HG03045 (cell line): ENCODE measurements around the gene OR52K2.
"Not testable (repeated sequence)": the region's sequence is repeated elsewhere in the genome, so short reads cannot be mapped to it uniquely, and the experiment has no call there.

ENCODE experiments used
- ATAC-seq: cut with Tn5 transposase; IDR thresholded peaks from one replicate; pipeline ENCODE4 v1.9.1; 2021; ENCODE audit warnings: mild to moderate bottlenecking, moderate library complexity; ENCODE audit not compliant: unreplicated experiment

OR52K2 gene

DNA sequence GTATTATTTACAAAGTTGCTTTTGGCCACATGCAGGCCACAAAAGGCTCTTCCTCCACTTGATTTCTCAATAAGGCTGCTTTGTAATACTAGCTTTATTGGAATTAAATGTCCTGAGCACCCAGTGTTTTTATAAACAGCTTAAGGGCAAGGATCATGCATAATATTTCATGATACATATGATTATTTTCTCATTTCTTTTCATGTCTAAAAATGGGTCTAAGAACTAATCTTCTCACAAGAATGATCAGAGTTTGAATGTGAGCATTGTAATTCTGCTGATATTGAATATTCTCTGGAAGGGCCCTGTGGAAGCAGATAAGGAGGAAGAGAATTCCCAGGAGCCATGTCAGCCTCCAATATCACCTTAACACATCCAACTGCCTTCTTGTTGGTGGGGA is at the start of gene OR52K2:
Gene OR52K2 (plus strand): TSS at position 301 of the 400 bp plus-strand sequence. CDS start 45 bp downstream, at position 346.
- no peak for ATAC-seq

DNA sequence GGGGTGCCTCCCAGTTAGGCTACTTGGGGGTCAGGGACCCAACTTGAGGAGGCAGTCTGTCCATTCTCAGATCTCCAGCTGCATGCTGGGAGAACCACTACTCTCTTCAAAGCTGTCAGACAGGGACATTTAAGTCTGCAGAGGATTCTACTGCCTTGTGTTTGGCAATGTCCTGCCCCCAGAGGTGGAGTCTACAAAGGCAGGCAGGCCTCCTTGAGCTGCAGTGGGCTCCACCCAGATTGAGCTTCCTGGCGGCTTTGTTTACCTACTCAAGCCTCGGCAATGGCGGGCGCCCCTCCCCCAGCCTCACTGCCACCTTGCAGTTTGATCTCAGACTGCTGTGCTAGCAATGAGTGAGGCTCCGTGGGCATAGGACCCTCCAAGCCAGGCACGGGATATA is 42.9 kb upstream of the OR52K2 start:
- not testable (repeated sequence) for ATAC-seq

DNA sequence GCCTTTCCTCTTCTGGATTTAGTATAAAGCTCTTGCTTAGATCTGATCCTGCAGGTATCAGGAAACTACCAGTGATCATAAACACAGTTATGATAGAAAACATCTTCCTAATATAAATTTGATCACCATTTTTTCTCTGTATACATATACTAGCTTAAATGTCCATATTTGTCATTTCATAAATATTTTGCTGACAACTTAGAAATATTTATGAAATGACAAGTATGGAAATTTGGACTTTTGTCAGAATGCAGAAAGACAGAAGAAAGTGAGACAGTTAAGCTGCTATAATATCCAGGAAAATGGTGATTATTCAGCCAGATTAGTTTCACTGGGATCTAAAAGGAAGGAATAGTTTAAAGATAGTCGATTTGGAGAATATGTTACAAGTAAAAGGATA is 32.8 kb upstream of the OR52K2 start:
- no peak for ATAC-seq

DNA sequence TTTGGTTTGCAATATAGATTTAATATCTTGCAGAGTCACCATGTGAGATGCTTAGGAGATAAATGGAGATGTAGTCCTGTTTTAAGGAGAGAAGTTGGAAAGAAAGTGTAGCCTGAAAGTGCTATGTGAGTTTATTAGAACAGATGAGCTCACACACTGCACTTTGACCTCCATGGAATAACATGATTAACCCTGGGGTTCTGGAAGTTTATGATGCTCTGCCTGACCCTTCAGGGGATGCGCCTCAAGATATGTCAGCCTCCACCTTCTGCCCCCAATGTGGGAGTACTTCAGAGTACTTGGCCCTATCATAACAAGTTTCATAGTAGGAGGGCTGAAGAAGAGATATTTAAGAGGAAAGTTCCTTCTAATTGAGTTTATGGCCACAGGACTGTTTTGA is 32.3 kb upstream of the OR52K2 start:
- no peak for ATAC-seq

DNA sequence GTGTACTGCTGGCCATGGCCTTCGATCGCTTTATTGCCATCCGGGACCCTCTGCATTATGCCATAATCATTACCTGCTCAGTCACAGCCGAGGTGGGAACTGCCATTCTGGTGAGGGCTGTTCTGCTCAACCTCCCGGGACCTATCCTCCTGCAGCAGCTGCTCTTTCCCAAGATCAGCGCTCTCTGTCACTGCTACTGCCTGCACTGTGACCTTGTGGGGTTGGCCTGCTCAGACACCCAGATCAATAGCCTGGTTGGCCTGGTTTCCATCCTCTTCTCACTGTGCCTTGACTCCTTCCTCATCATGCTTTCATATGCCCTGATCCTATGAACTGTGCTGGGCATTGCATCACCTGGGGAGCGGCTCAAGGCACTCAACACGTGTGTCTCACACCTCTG is 30.7 kb upstream of the OR52K2 start:
- no peak for ATAC-seq

DNA sequence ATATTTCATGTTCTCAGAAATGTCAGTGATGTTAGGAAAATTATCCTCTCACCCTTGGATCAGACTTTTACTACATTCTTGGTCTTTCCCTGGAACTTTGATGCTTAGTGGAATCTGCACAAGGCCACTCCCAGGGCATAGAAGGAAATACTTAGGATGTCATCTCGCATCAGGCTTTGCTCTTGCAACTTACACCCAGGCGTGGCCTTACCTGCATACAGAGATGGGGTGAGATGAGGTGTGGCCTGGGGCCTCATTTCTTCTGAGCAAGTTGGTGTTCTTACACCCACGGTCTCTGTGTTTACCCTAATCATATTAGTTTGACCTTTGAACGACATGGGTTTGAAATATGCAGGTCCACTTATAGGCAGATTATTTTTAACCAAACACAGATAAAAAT is 19.0 kb upstream of the OR52K2 start:
- no peak for ATAC-seq

DNA sequence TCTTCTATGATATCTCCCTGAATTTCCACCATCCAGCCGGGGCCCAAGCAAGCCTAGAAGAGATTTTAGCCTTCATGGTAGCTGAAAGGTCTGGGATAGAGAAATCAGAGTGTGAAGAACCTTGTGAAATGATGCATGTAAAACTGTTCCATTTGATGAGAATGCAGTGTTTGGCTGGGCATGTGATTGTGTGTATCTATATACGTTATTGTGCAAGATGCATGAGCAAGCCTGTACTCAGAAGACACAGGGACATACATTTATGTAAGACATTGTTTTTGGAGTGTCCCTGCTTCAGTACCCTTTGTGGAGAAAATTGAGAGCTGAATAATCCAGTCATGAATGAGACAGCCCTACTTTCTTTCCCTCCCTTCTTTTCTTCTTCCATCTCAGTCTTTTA is 15.2 kb upstream of the OR52K2 start:
- no peak for ATAC-seq

DNA sequence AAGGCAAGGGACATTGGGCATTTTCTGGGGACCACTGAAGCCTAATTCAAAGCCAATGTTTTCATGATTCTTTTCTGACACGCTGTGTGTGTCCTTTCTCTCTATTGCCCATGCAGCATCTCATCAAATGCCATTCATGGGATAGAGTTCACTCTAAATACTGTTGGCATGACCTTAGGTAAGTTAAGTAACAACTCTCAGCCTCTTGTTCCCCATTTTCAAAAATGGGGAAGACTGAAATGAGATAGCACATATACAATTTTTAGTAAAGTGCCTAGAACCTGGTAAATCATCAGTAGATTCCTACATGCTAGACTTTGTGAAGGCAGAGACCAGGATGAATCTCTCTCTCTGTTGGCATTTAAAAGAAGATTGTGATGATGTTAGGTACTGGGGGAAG is 12.7 kb upstream of the OR52K2 start:
- no peak for ATAC-seq

DNA sequence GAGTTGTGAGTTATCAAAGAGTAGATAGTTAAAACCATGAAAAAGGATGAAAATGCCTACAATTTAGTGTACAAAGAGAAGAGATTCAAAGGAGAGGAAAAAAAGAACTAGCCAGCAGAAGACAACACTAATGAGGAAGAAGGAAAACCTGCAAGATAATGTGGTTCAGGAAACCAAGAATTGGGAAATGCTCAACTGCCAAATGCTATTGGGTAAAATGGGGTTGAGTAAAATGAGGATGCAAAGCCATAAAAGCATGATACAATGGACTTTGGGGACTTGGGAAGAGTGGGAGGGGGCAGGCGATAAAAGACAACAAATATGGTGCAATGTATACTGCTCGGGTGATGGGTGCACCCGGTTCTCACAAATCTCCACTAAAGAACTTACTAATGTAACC is 7.6 kb upstream of the OR52K2 start:
- ATAC-seq: no peak

DNA sequence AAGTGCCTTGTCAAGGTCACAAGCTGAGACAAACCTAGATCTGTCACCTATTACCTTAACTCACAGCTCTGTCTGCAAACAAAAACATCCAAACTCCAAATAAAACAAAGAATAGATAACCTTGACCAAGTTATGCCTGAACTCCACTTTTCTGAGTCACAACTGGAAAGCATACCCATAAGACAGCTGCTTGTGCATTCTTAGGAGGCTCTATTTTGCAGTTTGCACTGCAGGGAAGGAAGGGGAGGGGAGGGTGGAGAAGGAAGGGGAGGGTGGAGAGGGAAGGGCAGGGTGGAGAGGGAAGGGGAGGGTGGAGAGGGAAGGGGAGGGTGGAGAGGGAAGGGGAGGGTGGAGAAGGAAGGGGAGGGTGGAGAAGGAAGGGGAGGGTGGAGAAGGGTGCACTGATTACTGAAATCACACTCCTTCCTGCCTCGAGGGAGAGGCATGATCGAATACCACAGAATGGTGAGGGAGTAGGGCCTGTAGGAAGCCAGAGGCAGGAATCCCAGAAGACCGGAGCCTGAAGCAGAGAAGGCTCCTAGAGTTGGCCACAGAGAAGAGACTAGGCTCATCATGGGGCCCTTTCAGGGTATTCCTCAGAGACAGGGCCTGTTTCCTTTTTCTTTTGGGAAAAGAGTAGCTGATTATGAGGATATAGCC is 5.7 kb upstream of the OR52K2 start:
- no peak for ATAC-seq

DNA sequence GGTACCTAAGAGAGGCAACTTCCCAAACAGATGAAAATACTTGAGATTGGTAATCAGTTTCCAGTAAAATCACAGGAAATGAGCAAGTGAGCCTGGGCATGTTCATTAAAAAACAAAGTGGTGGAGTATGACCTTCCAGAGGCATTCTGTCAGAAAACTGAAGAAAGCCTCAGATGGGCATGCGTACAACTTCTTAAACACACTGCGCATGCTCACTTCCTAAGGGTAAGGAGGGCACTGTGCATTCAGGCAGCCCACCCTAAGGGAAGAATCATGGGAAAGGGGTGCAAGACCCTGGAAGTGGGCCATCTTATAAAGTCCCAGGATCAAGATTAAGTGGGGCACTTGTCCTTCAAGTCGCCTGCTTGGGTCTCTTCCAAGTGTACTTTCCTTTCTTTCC is 4.0 kb downstream of the OR52K2 start:
- ATAC-seq: no peak

DNA sequence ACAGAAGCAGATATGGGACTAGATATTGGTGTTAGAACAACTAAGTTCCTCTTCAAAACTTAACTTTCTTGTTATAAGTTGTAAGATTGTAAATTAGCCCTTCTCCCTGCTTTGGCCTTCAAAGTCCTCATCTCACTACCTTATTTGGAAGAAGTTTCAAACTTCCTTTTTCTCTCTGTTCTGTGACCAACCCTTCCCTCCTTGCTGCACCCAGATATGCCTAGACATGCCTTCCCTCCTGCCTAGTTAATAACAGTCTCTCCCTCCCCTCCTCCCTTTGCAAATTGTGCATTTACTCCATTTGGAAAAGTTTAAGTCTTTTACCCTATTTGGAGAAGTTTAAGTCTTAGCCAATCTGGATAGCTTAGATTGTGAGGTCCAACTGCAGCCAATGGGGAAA is 4.9 kb downstream of the OR52K2 start:
- no peak for ATAC-seq

DNA sequence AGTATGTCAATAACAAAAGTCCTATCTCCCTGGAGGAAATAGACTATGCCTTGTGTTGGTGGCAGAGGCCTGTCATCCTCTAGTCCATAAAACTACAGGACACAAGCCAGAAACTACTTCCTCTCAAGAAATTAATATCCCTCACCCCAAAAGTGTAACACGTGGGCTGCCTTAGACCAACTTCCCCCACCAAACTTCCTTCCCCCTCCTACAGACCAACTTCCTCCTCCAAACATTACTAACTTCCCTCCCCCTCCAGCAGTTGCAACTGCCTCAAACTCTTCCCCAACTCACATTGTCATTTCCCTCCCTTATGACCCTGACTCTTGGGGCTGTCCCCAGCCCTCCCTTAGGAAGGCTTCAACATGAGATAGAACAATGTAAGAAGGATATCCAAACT is 6.3 kb downstream of the OR52K2 start:
- ATAC-seq: no peak

DNA sequence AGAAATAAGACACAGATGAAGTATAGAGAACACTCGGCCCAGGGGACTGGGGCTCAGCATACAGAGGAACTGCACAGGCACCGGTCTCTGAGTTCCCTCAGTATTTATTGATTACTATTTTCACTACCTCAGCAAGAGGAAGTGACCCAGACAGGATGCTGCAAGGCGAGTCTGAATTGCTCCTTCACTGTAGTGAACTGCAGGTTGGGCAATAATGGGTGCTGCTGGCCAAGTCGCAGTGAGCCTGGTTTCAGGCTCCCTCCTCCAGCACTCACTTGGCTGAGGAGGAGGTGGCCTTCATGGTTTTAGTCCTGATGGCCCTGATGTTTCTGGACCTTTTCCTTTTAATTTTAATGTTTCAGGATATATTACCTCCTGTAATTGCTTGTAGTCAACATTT is 10.4 kb downstream of the OR52K2 start:
- no peak for ATAC-seq

DNA sequence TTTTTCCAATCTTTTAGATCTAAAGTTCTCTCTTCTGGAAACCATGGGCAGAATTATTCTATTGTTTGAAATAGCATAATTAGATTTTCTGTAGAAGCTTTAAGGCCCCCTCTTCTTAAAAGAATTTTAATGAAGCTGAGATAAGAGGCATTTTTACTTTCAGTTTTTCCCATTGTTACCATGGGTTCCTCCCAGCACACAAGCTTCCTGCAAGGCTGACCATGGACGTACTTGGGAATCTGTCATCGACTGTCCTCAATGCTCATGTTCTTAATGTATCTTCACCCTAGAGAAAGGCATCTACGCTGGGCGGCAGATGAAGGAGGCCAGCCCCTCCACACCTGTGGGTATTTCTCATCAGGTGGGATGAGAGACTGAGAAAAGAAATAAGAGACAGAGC is 11.1 kb downstream of the OR52K2 start:
- ATAC-seq: no peak

DNA sequence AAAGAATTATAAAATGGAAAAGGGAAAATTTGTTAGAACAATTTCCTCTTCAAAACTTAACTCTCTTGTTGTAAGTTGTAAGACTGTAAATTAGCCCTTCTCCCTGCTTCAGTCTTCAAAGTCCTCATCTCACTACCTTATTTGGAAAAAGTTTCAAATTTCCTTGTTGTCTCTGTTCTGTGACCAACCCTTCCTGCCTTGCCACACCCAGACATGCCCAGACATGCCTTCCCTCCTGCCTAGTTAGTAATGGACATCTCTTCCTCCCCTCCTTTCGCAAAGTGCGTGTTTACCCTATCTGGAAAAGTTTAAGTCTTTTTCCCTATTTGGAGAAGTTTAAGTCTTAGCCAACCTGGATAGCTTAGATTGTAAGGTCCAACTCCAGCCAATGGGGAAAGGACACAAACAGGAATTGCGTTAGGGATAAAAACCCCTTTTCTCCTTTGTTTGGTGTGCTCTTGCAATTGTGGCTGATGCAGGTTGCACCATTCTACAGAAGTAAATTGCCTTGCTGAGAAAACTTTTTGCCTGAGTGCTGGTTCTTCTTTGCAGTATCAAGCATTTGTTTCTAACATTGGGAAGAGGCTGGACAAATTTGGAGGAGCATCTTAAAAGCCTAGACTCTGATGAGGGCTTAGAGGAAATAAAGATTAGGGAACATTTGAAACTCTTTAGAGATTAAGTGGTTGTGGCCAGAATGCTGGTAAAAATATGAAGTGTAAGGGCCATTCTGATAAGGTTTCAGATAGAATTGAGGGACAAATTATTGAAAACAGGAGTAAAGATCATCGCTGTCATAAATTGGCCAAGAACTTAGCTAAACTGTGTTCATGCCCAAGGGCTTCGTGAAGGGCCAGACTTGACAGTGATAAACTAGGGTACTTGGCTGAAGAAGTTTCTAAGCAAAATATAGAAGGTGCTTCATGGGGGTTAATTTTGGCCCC is 15.4 kb downstream of the OR52K2 start:
- ATAC-seq: no peak

DNA sequence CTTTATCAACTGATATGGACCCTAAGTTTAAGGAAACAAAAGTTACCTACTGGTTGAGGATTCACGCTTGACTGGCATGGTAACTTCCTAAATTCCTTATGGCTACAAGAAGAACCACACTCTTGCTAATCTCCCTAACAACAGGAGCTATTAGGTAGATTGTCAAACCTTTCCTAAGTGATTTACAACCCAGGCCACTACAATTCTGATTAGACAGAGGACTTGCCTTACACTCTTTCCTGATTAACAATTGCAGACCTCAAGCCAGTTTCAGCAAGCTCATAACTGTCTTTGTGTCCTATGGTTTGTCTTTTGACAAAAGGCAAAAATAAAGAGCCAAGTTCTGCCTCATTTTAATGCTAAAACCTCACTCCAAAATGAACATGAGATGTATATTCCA is 16.3 kb downstream of the OR52K2 start:
- ATAC-seq: no peak

DNA sequence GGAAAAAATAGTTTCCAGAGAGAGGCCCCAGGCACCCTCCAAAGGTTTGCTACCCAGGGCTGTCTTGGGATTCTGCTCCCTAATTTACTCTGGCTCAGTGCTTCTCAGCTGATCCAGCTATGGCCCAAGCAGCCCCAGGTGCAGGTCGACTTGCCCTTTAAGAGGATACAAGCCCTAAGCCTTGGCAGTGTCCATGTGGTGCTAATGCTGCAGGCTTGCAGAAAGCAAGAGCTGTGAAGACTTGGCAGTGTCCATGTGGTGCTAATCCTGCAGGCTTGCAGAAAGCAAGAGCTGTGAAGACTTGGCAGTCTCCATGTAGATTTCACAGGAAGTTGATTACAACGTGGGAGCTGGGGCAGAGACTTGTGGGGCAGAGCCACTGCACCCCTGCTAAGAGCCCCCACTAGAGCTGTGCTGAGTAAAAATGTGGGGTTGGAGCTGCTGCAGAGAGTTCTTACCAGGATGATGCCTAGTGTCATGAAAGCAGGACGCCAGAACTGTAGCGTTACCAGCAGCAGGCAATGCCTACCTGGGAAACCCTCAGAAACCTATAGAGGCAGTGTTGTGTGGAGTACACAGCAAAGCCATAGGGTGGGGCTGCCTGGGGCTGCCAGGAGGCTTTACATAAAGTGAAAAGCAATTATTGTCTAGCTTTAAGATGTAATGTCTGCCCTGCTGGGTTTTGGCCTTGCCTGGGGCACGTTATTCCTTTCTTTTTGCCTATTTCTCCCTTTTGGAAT is 17.2 kb downstream of the OR52K2 start:
- no peak for ATAC-seq

DNA sequence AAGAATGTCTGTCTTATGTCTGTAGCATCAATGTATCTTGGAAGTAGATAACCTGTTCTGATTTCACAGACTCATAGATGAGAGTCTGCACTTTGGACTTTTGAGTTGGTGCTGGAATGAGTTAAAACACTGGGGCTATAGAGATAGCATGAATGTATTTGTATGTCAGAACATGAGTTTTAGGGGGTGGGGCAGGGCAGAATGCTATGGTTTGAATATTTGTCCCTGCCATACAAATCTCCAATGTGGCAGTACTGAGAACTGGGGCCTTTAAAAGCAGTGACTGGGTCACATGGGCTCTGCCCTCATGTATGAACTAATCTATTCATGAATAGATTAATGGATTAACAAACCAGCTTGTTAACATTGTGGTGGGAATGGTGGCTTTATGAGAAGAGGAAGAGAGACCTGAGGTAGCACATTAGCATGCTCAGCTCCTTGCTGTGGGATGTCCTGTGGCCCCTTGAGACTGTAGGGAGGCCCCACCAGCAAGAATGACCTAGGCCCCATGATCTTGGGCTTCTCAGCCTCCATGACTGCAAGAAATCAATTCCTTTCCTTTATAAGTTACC is 17.9 kb downstream of the OR52K2 start:
- ATAC-seq: no peak

DNA sequence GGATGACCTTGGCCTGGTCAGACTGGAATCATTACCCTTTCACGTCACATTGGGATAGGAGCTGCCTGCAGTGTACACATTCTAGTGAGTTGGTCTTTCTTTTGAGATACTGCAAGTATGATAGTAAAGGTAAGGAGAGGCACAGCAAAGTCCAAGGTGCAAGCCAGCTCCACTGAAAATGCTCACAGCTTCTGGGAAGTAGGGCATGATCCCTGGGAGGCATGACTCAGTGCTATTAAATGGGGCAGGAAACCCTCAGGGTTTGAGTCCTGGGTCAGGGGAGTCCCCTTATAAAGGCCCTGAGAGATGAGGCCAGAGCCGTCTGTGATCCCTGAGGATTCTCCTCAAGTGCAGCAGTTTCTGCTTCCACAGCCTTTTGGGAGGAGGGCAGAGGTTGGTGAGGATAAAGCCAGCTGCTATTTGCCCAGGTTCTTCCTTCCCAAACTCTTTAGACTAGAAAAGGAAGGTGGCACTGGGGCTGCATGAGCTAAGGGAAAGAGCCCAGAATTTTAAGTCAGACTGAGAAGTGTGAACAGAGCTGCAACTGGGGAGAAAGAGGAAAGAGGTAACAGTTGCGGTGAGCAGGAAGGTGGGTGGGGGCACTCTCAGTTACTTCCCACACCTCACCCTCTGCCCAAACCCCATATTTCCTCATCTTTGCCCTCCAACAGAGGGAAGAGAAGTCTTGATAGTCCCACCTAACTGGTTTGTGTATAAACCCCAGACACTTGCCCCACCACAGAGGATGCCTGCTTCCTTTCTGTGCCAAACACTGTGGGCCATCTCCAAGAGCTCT is 18.9 kb downstream of the OR52K2 start:
- ATAC-seq: no peak

DNA sequence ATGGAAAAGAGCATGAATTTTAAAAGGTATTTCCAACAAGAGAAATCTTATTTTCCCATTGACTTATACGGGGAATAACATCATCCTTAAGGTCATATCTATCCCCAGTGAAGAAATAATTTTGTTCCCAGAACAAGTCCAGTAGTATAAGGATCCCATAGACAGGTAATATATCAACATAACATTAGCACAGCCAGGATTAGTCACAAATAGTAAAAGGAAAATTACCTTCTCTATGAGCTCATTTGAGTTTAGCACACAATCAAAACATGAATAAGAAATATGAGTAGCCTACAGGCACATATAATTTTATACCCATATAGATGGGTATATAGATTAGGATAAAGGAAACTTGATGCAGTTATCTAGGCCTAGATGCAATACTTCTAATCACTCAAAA is 30.5 kb downstream of the OR52K2 start:
- no peak for ATAC-seq
